ENCODE results near the gene PDZRN3. TPM values are rescaled to one million over a fixed set of nuclear protein-coding genes. Genes with fewer than 3 reads are reported as not detected.

The PDZRN3 gene
- total RNA-seq, 1 experiment from 2014 or later: 0.17 TPM

- Histone ChIP-seq H3K9ac (ENCODE audit: low read length) (no peak overlapping the region), H3K4me3 (replicated peaks in 1 of 2; ENCODE audit: low read depth in 1 of 2, low read length in 2 of 2) (no peak overlapping the region), H3K79me2 (ENCODE audit: insufficient read depth, low read length) (no peaks in the 10 kb centered on the region), H3K4me2 (ENCODE audit: low read length) (no peak overlapping the region), H3K9me3 (ENCODE audit: control insufficient read depth in 1 of 2, insufficient read depth in 1 of 2, low read depth in 1 of 2, low read length in 2 of 2) (no peaks in the 10 kb centered on the region), H3K4me1 (ENCODE audit: control insufficient read depth in 1 of 2, insufficient read depth in 2 of 2, low read length in 2 of 2) (no peaks in the 10 kb centered on the region), H3K36me3 (ENCODE audit: control insufficient read depth in 1 of 2, insufficient read depth in 2 of 2, low read length in 2 of 2) (no peaks in the 10 kb centered on the region), H3K27ac (ENCODE audit: low read depth, low read length) (no peak overlapping the region), H3K9me2 (ENCODE audit: insufficient read depth) (no peaks in the 10 kb centered on the region), H2AFZ (ENCODE audit: low read depth, low read length, poor library complexity, severe bottlenecking) (no peak overlapping the region), H4K20me1 (ENCODE audit: insufficient read depth) (no peaks in the 10 kb centered on the region), H3K27me3 (ENCODE audit: insufficient read depth, low read length) (peaks cover 22% of the 10 kb centered on the region; the same call in 1 of the 2 replicates)
- BruUV-seq (replicated peaks): no TSS peak
- RAD21 ChIA-PET (ENCODE audit: low non-redundant PET in 1 of 2, low total read pairs in 2 of 2, uncharacterized antibody in 2 of 2, unreplicated experiment in 2 of 2): no interaction called here
- no peak for DNase-seq (ENCODE audit: low read depth, low spot score)
- CTCF ChIA-PET: no interaction called here
- POLR2A ChIA-PET: no interaction called here
- ATAC-seq: no peak
- TF ChIP-seq, protein P1, sequence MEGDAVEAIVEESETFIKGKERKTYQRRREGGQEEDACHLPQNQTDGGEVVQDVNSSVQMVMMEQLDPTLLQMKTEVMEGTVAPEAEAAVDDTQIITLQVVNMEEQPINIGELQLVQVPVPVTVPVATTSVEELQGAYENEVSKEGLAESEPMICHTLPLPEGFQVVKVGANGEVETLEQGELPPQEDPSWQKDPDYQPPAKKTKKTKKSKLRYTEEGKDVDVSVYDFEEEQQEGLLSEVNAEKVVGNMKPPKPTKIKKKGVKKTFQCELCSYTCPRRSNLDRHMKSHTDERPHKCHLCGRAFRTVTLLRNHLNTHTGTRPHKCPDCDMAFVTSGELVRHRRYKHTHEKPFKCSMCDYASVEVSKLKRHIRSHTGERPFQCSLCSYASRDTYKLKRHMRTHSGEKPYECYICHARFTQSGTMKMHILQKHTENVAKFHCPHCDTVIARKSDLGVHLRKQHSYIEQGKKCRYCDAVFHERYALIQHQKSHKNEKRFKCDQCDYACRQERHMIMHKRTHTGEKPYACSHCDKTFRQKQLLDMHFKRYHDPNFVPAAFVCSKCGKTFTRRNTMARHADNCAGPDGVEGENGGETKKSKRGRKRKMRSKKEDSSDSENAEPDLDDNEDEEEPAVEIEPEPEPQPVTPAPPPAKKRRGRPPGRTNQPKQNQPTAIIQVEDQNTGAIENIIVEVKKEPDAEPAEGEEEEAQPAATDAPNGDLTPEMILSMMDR (IDR thresholded peaks at IDR 0.05 in 2 of 3, conservative IDR thresholded peaks at IDR 0.05 in 1 of 3; ENCODE audit: borderline replicate concordance in 1 of 3, insufficient read depth in 1 of 3, low read depth in 2 of 3, low read length in 2 of 3): no peak
- TF ChIP-seq TCF7L2 (IDR thresholded peaks at IDR 0.05; ENCODE audit: borderline replicate concordance, extremely low read depth, insufficient read depth, insufficient read length) (no peak), SP1 (IDR thresholded peaks at IDR 0.05; ENCODE audit: low read depth) (no peak), ELF1 (IDR thresholded peaks at IDR 0.05; ENCODE audit: borderline replicate concordance, low read depth) (no peak), CBX3 (IDR thresholded peaks at IDR 0.05; ENCODE audit: low read depth) (no peak), MAX (IDR thresholded peaks at IDR 0.05) (no peak), ZFX (IDR thresholded peaks at IDR 0.05) (no peak), RAD21 (IDR thresholded peaks at IDR 0.05; ENCODE audit: low read depth) (no peak), SRF (IDR thresholded peaks at IDR 0.05; ENCODE audit: low read depth) (no peak), EGR1 (IDR thresholded peaks at IDR 0.05; ENCODE audit: low read depth) (no peak), POLR2A (IDR thresholded peaks at IDR 0.05; ENCODE audit: borderline replicate concordance, extremely low read depth, insufficient read depth, insufficient read length) (no peak), SIN3A (IDR thresholded peaks at IDR 0.05; ENCODE audit: low read depth) (no peak), EZH2 (IDR thresholded peaks at IDR 0.05) (no peak), POLR2AphosphoS5 (IDR thresholded peaks at IDR 0.05; ENCODE audit: low read depth, low read length) (no peak), ZNF274 (IDR thresholded peaks at IDR 0.05; ENCODE audit: low read depth, low read length) (no peak), CEBPB (IDR thresholded peaks at IDR 0.05; ENCODE audit: low read depth) (no peak), FOSL1 (IDR thresholded peaks at IDR 0.05; ENCODE audit: low read depth) (no peak), YY1 (IDR thresholded peaks at IDR 0.05; ENCODE audit: extremely low read depth, insufficient replicate concordance, low read depth, low read length) (no peak)
- TF ChIP-seq, protein P2, sequence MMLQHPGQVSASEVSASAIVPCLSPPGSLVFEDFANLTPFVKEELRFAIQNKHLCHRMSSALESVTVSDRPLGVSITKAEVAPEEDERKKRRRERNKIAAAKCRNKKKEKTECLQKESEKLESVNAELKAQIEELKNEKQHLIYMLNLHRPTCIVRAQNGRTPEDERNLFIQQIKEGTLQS (IDR thresholded peaks at IDR 0.05): no peak
- TF ChIP-seq, protein P3, sequence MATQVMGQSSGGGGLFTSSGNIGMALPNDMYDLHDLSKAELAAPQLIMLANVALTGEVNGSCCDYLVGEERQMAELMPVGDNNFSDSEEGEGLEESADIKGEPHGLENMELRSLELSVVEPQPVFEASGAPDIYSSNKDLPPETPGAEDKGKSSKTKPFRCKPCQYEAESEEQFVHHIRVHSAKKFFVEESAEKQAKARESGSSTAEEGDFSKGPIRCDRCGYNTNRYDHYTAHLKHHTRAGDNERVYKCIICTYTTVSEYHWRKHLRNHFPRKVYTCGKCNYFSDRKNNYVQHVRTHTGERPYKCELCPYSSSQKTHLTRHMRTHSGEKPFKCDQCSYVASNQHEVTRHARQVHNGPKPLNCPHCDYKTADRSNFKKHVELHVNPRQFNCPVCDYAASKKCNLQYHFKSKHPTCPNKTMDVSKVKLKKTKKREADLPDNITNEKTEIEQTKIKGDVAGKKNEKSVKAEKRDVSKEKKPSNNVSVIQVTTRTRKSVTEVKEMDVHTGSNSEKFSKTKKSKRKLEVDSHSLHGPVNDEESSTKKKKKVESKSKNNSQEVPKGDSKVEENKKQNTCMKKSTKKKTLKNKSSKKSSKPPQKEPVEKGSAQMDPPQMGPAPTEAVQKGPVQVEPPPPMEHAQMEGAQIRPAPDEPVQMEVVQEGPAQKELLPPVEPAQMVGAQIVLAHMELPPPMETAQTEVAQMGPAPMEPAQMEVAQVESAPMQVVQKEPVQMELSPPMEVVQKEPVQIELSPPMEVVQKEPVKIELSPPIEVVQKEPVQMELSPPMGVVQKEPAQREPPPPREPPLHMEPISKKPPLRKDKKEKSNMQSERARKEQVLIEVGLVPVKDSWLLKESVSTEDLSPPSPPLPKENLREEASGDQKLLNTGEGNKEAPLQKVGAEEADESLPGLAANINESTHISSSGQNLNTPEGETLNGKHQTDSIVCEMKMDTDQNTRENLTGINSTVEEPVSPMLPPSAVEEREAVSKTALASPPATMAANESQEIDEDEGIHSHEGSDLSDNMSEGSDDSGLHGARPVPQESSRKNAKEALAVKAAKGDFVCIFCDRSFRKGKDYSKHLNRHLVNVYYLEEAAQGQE (IDR thresholded peaks at IDR 0.05; ENCODE audit: low read depth): no peak
- intact Hi-C loops (cut with micrococcal nuclease): no loop called here
Observed at GRCh38 chr3:73415118-73415517, 209.6 kb downstream of the PDZRN3 start.

Data from HCT116 (cell line).